Measurements from ENCODE around the gene ANKRD29. TPM values are rescaled to one million over a fixed set of nuclear protein-coding genes. Genes with fewer than 3 reads are reported as not detected.
A peak's percentile ranks its signal among the peaks of the same experiment; 100 is the strongest.

Gene ANKRD29, protein sequence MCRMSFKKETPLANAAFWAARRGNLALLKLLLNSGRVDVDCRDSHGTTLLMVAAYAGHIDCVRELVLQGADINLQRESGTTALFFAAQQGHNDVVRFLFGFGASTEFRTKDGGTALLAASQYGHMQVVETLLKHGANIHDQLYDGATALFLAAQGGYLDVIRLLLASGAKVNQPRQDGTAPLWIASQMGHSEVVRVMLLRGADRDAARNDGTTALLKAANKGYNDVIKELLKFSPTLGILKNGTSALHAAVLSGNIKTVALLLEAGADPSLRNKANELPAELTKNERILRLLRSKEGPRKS
- total RNA-seq (10 to 100 TPM; 17.5 to 23.5 TPM), polyA plus RNA-seq (ENCODE audit: insufficient read depth, low read depth, low replicate concordance) (9.1 TPM)
- long read RNA-seq, donor 1, partial matches to known transcripts: 0 of 2 reads
- long read RNA-seq, donor 1, other reads (novel, unspliced or antisense): 0 of 2 reads
- long read RNA-seq, donor 2: 0 reads

GRCh38 chr18:23662309-23663263 lies at the start of gene ANKRD29:
ANKRD29 (minus strand) TSS chr18:23662911; CDS start chr18:23662730, 181 bp downstream.
- intact Hi-C loops (cut with DNase I; ENCODE audit: low total_unique reads): no loop called here
- Histone ChIP-seq H3K27me3 (no peaks in the 10 kb centered on the region), H3K9me3 (no peaks in the 10 kb centered on the region), H3K27ac (peak within 1 kb of the TSS in 1 of 2 donors; percentile 28), H3K4me3 (peak within 1 kb of the TSS; percentile 59 to 71), H3K4me1 (no peaks in the 10 kb centered on the region), H3K36me3 (ENCODE audit: low read depth, missing control alignments) (no peaks in the 10 kb centered on the region)
- peak; percentile 67 for DNase-seq
- TF ChIP-seq, protein P1, sequence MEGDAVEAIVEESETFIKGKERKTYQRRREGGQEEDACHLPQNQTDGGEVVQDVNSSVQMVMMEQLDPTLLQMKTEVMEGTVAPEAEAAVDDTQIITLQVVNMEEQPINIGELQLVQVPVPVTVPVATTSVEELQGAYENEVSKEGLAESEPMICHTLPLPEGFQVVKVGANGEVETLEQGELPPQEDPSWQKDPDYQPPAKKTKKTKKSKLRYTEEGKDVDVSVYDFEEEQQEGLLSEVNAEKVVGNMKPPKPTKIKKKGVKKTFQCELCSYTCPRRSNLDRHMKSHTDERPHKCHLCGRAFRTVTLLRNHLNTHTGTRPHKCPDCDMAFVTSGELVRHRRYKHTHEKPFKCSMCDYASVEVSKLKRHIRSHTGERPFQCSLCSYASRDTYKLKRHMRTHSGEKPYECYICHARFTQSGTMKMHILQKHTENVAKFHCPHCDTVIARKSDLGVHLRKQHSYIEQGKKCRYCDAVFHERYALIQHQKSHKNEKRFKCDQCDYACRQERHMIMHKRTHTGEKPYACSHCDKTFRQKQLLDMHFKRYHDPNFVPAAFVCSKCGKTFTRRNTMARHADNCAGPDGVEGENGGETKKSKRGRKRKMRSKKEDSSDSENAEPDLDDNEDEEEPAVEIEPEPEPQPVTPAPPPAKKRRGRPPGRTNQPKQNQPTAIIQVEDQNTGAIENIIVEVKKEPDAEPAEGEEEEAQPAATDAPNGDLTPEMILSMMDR (IDR thresholded peaks at IDR 0.05): no peak
- TF ChIP-seq POLR2A (IDR thresholded peaks at IDR 0.05): no peak
- WGBS, 2 donors: 0 to 1% methylated on average over 15 to 77 of the region's 86 CpGs

DNA sequence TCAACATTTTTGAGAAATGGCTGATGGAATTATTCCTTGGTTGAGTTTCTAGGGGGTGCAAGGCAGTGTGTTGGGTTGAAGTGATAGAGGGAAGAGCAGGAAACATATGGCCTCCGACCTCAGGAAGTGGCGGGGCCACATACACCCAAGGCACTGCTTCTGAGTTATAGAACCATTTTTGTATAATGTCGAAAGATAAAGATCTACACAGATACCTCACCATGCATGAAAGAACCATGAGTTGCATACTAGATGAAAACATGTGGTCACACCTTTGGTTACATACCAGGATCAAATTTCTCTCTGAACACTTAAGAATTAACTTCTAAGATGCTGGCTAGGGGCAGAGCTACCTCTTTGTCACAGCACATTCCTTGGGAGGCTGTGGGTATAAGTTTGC lies 49.7 kb upstream of the ANKRD29 start:
- intact Hi-C loops (cut with DNase I; ENCODE audit: low total_unique reads): no loop called here
- no peak overlapping the region for H3K27ac ChIP-seq
- no peaks in the 10 kb centered on the region for H3K4me1 ChIP-seq
- WGBS, 2 donors: 87 to 88% methylated on average over 3 of the region's 3 CpGs
- H3K4me3 ChIP-seq: no peak overlapping the region
- no peak for DNase-seq
- H3K36me3 ChIP-seq (ENCODE audit: low read depth, missing control alignments): no peaks in the 10 kb centered on the region
- no peaks in the 10 kb centered on the region for H3K27me3 ChIP-seq
- no peak for TF ChIP-seq POLR2A (IDR thresholded peaks at IDR 0.05)
- TF ChIP-seq, protein P1 (IDR thresholded peaks at IDR 0.05): no peak
- no peaks in the 10 kb centered on the region for H3K9me3 ChIP-seq

- Histone ChIP-seq H3K4me1 (no peaks in the 10 kb centered on the region), H3K36me3 (ENCODE audit: low read depth, missing control alignments) (no peaks in the 10 kb centered on the region), H3K27me3 (no peaks in the 10 kb centered on the region), H3K9me3 (no peaks in the 10 kb centered on the region), H3K27ac (no peak overlapping the region), H3K4me3 (no peak overlapping the region)
- TF ChIP-seq POLR2A (IDR thresholded peaks at IDR 0.05): no peak
- TF ChIP-seq, protein P1 (IDR thresholded peaks at IDR 0.05): no peak
- intact Hi-C loops (cut with DNase I; ENCODE audit: low total_unique reads): no loop called here
- 82 to 94% methylated on average over 1 of the region's 1 CpG for WGBS, 2 donors
- DNase-seq: no peak
These were observed 48.7 kb upstream of the ANKRD29 start for GRCh38 chr18:23711426-23711825.

DNA sequence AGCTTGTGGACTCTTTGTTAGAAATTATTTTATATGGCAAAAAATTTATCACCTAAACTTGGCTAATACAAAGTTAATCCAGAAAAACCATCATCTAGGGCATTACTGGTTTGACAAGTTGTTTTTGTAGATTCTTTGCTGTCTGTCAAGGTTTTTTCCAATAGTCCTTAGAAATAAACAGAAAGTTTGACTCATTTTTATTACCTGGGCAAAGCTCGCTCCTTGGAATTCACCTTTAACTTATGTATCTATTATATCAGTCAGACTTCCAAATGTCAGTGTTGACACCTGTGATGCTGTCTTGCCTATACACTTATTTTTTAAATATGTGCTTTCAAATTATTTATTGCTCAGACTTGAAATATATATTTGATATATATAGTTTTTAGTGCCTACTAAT lies 48.2 kb upstream of the ANKRD29 start:
- no peaks in the 10 kb centered on the region for H3K36me3 ChIP-seq (ENCODE audit: low read depth, missing control alignments)
- no peak overlapping the region for H3K4me3 ChIP-seq
- no peaks in the 10 kb centered on the region for H3K27me3 ChIP-seq
- TF ChIP-seq POLR2A (IDR thresholded peaks at IDR 0.05): no peak
- TF ChIP-seq, protein P1 (IDR thresholded peaks at IDR 0.05): no peak
- H3K4me1 ChIP-seq: no peaks in the 10 kb centered on the region
- DNase-seq: no peak
- no peak overlapping the region for H3K27ac ChIP-seq
- H3K9me3 ChIP-seq: no peaks in the 10 kb centered on the region
- intact Hi-C loops (cut with DNase I; ENCODE audit: low total_unique reads): no loop called here
- 89 to 98% methylated on average over 1 of the region's 1 CpG for WGBS, 2 donors

Measured in testis (tissue), 5 donors.